Superior temporal gyrus (tissue), 1 donor: ENCODE measurements around the gene SCD5.

Source experiments
- DNase-seq: peaks from one replicate; pipeline ENCODE4 v3.0.0-alpha.2; 2016; ENCODE audit errors: extremely low spot score

Gene SCD5

DNA sequence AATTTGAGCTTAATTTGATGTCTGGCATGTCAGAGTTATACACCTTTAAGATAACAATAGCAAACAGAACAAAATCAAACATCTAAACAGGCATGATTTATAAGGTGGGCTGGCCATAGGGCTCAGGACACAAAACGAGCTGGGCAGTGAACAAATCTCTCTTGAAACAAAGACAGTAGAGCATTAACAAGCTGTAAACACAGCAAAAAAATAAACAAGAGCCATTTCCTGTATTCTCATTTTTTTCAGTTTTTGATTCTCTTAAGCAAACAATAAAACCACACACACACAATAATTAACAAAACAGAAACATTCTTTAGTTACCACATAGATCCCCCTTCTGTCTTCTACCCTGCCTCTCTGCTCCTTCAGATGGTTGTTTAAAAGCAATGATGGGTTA lies 168.5 kb downstream of the SCD5 start:
- DNase-seq, result no peak

DNA sequence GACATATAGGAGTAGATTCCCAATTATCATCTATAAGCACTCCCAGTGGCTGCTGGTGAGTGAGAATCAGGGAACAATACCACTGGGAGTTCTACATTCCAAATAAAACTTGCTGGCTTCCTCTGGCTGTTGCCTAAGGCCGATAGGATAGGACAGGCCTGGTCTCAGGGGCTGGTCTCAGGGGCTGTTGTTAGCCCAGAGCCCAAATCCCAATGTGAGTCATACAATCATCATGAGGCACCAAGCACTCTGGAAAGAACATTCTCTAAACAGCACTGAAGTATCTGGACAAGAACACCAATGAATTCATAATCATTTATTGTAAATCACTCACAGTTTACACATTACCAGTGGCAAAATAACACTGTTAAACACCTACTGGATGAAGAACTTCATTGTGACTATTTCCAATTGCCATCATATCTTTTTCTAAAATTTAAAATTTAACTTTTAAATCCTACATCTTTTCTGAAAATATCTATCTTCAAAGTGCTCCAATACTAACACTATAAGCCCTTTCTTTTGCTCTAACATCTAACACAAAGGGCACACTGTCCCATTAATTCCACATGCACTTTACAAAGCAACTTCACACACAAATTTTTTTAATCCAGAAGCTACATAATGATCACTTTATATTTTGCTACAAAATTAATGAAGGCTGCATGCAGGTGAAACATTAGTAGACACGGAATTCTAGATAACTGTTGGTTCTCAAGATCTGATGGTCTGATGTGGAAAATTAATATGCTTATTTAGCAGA lies 169.2 kb downstream of the SCD5 start:
- DNase-seq, result peak; percentile 76

DNA sequence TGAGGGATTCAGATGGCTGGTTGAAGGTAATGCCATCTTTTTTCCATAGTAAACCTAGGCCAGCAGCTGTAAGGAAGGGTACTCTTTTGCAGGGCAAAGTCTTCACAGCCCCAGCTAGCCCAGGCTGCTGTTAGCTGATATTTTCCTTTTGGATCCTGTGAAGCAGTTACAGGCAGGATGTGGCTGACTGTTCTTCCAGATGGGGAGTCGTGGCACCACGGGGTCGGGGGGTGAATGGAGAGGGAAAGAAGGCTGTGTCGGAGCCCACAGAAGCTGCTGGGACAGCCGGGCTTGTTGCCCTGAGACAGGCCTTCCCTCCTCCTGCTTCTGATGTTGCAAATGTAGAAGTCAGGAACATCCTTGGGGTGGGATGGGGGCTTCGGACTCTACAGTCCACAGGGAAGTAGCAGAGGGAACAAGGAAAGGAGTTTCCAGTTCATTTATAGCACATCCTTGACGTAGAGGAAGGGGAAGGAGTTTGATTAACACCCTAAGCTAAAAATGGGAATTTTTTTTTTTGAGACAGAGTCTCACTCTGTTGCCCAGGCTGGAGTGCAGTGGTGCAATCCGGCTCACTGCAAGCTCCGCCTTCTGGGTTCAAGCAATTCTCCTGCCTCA lies 172.2 kb downstream of the SCD5 start:
- no peak for DNase-seq

DNA sequence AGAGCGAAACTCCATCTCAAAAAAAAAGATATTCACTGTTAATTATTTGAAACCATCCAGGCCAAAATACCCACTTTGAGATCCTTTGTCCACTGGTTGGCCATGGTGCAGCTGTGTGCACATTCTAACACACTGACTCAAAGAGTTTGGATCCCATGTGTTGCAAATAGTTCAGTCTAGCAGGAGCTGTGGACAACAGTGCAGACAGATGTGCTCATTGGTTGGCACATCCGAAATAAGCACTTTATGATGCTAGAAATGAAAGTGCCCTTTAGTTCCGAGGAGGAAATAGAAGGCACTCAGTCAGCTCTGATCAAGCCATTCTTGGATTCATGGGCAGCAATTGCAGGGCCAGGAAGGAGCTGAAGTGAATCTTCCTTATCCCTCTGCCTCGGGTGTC lies 173.8 kb downstream of the SCD5 start:
- peak; percentile 51 for DNase-seq

DNA sequence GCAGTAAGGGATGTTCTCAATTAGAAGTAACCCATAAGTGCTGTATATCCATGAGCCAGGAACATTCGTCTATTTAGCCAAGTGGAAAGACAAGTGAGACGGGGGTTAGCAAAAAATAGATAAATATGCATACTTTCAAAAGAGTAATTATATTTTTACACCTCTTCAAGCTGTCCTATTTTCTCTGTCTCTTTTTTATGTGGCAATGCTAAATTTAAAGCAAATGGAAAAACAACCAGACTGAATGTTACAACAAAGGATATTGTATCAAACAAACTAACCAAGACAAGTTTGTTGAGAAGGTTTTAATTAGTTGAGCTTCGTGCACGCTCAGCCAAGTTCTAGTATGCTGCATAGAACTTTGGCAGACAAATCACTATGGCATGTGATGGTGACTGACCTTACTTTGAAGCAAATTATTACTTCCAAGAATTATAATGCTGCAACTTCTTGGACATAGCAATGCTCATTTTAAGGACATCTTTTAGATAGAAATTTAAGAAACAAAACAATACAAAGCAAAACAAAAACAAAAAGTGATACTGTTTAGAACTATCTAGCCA lies 175.4 kb downstream of the SCD5 start:
- no peak for DNase-seq

DNA sequence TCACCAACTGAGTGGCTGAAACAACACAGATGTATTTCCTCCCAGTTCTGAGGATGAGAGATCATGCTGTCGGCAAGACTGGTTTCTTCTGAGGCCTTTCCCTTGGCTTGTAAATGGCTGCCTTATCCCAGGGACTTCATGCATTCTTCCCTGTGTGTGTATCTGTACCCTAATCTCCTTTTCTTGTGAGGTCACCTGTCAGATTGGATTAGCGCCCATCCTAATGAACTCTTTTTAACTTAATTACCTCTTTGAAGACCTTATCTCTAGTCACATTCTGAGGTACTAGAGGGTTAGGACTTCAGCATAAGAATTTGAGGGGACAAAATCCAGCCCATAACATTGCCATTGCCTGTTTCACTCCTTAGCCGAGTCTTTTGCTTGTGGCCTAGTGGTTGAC lies 177.3 kb downstream of the SCD5 start:
- DNase-seq, result no peak

DNA sequence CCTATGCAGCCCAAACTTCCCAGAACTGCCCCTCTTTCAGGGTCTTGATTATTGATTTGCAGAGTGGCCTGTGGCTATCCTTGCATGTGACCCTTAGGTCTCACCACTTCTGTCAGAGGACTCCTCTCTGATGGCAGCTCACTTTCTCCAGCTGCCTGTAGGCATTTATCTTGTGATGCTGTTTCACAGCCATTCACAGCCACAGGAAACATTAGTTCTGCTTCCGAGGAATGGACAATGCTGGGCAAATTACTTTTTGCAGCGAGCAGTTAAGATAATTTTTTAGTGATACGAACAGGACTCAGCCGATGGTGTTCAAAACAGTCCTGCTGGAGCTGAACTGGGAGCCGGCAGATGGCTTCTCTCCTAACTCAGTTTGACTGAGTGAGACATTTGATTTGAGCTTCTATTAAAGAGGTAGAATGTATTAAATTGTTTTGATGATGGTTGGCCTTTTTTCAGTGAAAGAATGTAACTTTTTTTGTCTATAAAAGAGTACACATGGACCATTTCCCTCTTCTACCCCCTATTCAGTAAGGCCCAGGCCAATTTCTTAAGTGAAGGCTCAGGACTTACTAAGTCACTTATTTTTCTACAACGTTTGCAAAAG lies 178.4 kb downstream of the SCD5 start:
- no peak for DNase-seq

DNA sequence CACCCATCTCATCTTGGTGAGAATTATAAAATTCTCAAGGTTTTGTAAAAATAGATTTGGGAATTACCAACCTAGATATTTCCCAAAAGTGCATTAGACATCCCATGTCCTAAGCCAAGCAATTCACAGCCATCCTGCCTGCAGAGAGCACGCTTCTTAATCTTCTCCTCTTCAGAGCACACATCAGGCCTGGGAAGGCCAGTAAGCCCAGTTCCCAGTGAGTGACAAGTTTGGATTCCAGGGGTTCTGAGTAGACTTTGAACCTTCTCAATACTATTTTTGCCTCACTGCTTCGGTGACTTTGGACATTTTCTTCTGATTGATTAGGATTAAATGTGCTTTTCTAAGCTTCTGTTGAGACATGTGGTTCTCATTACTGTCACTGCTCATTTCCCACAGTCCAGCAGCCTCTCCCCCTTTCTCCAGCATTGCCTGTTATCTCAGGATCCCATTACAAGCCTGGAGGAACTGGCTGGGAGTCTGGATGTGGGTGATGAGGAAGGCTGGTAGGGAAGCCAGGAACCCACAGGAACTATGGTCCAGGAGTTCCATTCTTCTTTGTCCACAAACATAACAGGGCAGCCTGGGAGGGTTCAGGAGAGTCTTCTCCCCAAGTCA lies 180.4 kb downstream of the SCD5 start:
- no peak for DNase-seq

DNA sequence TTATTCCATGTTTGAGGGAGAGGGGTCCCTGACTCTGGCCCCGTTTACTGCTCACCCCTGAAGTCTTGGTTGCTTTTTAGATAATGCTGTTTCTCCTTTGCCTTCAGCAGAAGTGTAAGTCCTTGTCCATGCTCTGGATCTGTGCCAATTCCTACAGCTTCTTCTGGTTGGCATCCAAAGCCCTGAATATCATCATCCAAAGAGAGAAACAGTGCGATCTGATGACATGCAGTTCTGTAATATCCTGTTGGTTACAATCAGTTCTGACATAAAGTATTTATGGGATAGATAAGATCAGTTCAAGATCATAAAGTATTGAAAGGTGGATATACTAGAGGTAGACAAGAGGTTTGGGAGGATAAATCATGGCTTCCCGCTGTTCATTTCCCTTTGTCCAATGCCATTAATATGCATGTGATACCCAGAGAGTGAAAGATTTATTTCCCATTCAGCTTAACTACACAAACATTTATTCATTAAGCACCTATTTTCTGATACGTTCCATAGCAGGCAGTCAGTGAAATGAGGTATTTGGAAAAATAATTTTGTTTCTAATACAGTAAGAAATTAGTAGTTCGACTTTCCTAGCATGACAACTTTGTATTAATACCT lies 183.7 kb downstream of the SCD5 start:
- DNase-seq, result no peak

DNA sequence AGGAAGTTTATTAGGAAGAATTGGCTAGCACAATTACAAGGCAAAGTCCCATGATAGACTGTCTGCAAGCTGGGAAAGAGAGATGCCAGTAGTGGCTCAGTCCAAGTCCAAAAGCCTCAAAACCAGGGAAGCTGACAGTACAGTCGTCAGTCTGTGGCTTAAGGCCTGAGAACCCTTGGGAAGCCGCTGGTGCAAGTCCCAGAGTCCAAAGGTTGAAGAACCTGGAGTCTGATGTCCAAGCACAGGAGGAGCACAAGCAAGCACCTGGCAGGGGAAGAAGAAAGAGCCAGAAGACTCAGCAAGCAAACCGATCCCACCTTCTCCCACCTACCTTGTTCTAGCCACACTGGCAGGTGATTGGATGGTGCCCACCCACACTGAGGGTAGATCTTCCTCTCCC lies 185.5 kb downstream of the SCD5 start:
- no peak for DNase-seq

DNA sequence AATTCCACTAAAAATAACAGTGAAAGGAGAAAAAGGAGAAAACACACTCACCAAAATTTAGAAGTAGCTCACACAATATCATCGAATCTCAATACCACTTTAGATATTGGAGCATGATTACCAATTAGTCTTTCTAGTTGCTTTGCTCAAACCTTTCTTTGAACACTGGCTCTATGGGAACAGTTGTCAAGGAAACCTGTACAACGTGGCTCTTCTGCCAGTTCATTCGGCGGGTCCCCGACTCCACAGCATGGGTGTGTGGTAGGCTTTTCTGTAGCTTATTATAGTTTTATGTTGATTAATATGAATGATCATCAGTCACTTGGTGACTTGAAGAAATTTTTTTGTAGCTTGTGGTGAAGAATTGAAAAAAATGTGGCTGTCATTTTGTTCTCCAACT lies 186.6 kb downstream of the SCD5 start:
- no peak for DNase-seq

DNA sequence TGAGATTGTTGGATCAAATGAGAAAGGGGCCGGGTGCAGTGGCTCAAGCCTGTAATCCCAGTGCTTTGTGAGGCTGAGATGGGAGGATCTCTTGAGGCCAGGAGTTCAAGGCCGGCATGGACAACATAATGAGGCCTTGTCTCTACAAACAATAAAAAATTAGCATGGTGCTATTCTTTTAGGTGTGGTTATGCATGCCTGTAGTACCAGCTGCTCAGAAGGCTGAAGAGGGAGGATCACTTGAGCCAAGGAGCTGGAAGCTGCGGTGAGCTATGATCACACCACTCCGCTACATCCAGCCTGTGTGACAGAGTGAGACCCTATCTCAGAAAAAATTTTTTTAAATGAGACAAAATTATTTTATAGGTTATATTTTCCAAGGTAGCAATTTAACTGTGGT lies 187.1 kb downstream of the SCD5 start:
- DNase-seq, result no peak

DNA sequence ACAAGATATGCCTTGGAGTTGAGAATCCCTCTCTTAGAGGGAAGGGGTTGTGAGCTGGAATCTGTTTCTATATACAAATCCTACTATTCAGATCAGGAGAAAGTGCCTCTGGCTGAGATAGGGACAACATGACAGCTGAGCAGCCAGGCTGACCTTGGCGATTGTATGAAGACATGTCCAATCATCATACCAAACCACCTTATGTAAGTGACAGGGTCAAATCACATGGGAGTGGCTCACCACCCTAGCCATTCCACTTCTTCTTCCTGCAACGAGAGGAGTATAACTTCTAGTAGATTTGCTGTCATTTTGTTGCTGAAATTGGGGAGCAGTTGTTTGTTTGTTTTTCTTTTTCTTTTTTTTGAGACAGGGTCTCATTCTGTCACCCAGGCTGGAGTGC lies 188.6 kb downstream of the SCD5 start:
- DNase-seq, result no peak

DNA sequence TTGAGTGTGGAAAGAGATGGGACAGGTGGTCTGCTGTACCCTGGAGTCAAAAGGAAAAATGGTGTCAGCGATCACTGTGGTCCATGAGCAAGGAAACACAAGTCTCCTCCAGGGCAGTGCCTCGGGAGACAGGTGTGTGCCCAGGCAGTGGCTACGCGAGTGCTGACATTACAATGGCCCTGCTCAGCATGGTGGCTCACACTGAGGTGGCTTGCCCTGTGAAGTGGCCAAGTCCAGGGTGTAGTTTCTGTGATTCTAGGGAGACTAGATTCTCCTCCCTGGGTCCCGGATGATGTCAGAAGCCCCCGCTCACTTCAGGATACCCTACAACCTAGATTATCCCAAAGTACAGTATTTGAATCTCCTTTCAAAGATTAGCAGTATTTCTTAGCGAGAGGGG lies 192.0 kb downstream of the SCD5 start:
- DNase-seq, result no peak

DNA sequence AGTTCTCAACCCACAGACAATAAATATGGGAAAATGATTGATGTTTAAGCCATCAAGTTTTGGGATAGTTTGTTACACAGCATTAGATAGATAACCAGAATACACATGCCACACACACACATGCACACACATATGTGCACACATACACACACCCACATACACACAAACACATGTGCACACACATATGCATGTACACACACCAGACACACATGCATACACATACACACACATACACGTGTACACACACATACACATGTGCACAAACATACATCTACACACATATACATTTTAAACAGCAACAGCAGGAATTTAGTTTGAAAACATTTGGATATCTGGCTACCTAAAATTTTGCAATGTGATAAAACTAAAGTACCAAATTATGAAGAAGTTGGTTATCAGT lies 194.1 kb downstream of the SCD5 start:
- no peak for DNase-seq

DNA sequence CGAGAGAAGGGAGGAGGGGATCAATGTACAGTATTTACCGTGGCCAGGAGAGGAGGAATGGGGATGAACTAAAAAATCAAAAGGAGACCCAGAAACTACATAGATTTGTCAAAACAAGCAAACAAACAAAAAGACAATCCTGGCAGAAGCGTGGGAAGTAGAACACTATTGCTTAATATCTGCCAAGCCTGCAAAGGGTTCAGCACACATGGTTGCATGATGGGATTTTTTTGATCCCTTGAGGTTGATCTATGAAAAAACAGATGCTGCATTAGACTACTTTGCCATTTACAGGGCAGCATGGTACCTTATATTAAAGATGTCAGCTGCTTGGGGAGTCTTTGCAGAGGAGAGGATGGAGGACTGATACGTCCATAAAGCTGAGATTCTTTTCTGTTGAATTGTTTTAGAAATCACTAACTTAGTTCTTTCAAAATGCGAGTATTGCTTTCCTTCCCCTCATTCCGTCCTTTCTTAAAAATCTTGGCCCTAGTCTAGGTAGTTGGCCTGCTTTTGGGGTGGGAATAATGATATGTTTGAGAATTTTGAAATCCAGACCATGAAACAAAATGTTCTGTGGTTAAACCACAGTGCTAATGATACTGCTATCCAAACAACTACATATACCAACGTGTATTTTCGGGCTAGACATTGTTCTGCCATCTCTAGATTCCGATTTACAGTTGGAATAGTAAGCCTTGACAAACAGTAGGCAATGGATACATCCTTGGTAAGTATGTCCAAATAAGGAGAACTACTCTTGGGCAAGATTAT lies 197.2 kb downstream of the SCD5 start:
- no peak for DNase-seq

DNA sequence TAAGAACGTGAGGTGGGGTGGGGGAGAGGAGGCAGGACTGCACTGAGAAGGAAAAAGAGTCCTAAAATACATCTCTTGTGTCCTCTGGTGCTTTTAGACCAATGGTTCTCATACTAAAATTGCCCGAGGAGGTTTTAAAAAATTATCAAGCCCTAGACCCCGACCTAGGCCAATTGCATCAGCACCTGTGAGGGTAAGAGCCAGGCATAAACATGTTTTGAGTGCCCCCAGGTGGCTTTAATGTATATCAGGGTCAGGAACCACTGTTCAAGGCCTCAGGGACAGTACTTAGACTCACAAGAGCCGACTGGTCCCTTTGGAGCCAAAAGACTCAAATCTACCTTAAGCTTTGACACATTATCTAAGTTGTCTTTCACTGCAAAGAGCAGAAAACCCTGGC lies 199.3 kb downstream of the SCD5 start:
- DNase-seq, result no peak

DNA sequence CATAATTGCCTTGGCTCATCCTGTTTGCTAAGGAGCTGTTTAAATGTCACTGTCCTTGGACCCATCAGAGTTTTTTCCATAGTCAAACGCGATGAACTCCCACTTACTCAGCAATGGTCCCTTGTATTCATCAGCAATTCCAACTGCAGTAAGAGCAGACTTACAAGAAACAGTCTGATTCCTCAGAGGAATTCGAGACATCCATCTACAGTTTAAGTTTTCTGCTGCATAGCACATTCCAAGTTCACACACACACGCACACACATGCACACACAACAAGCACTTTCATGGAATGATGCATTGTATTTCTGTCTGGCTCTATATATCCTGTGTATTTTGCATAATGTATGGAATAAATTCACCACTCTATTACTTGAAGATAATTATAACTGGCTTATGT lies 204.1 kb downstream of the SCD5 start:
- no peak for DNase-seq

DNA sequence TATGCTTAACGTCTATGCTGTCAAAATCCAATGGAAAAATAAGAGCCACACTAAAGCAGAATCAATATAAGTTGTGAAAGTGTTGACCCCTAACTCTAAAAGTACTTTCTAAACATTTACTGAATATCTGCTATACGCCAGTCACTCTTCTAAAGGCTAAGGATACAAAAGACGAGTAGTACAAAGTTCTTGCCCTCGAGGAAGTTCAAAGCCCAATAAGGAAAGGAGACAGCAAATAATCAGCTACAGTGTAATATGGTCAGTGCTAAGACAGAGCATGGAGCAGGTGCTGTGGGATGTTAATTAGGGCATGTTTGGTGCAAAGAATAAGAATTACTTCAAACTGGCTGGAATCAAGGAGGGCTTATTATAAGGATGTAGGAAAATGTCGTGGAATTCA lies 205.2 kb downstream of the SCD5 start:
- no peak for DNase-seq

DNA sequence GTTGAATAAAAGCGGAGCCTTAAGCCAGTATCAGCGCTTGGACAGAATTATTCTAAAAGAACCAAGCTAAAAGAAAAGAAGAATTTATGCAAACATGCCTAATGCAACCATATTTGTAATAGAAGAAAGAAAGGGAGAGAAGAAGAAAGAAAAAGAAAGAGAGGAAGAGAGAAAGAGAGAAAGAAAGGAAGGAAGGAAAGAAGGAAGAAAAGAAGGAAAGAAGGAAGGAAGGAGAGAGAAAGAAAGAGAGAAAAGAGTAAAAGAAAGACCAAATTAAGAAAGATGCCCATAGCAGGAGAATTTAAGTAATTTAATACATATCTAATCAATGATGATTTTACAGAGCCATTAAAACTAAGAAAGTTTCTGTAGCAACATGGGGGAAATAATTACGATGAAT lies 206.0 kb downstream of the SCD5 start:
- no peak for DNase-seq

DNA sequence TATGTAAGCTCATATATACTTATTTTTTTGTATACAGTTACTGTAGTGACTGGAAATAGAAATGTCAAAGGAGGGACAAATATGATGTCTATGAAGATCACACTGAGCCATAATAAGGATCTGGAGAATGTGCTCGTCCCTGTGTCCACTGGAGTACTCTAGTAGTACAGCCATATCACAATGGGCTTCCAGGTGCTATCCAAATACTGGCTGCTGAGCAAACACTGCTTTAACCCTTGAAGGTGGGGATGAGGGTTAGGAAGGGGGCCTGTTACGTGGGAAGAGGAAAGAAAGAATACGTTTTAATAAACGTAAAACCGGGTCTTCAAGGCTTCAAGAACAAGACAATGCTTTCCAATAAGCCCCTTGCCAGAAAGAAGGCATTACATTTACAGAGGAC lies 207.0 kb downstream of the SCD5 start:
- DNase-seq, result no peak
